ENCODE measurements around the gene TOM1L2. TPM values are rescaled to one million over a fixed set of nuclear protein-coding genes. Genes with fewer than 3 reads are reported as not detected.

Gene TOM1L2
- total RNA-seq, 4 donors from 2014 or later: 55.5 to 118 (median 73.3) TPM

DNA sequence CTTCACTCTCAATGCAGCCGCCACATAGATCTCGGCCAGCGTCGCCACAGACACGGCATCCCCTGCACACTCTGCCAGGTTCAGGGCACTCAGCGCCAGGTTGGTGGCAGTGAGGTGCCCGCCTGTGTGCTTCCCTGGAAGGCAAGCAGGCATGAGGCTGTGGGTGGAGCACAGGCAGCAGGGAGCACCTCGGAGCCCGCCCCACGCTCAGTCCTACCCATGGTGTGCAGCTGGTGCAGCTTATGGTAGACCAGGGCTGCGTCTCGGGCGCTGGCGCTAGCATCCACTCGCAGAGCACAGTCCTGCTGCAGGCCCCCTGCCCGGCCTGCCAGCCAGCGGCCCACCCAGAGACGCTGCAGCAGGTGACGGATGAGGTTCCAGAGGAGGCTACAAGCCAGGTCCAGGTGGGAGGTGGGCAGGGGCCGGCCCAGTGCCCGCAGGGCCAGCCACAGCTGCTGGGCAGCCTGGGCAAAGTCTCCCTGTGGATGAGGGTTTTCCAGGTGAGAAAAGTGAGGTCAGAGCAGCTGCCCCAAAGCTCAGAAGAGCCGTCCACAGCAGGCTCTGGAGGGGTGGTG is 155.9 kb downstream of the TOM1L2 start:
- Histone ChIP-seq H3K4me1 (peaks cover 46 to 98% (median 62%) of the 10 kb centered on the region in 3 donors), H3K4me3 (no peak overlapping the region), H3K36me3 (peaks cover 29 to 90% (median 53%) of the 10 kb centered on the region in 3 donors), H3K9me3 (no peaks in the 10 kb centered on the region), H3K27ac (peak overlapping the region in 1 of 4 donors; percentile 47), H3K27me3 (no peaks in the 10 kb centered on the region)
- intact Hi-C loops (cut with DNase I): loop anchor here (10.0 kb wide), 1 partner anchor 218 kb away; the partner anchor contains the start of genes ATPAF2 and GID4
- WGBS, 2 donors: 93% methylated on average over 2 of the region's 22 CpGs; no CpG with 5 or more reads in 1 of the 2 donors
- TF ChIP-seq, protein P1, sequence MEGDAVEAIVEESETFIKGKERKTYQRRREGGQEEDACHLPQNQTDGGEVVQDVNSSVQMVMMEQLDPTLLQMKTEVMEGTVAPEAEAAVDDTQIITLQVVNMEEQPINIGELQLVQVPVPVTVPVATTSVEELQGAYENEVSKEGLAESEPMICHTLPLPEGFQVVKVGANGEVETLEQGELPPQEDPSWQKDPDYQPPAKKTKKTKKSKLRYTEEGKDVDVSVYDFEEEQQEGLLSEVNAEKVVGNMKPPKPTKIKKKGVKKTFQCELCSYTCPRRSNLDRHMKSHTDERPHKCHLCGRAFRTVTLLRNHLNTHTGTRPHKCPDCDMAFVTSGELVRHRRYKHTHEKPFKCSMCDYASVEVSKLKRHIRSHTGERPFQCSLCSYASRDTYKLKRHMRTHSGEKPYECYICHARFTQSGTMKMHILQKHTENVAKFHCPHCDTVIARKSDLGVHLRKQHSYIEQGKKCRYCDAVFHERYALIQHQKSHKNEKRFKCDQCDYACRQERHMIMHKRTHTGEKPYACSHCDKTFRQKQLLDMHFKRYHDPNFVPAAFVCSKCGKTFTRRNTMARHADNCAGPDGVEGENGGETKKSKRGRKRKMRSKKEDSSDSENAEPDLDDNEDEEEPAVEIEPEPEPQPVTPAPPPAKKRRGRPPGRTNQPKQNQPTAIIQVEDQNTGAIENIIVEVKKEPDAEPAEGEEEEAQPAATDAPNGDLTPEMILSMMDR (IDR thresholded peaks at IDR 0.05): no peak
- TF ChIP-seq POLR2A (IDR thresholded peaks at IDR 0.05): no peak
- DNase-seq: no peak

DNA sequence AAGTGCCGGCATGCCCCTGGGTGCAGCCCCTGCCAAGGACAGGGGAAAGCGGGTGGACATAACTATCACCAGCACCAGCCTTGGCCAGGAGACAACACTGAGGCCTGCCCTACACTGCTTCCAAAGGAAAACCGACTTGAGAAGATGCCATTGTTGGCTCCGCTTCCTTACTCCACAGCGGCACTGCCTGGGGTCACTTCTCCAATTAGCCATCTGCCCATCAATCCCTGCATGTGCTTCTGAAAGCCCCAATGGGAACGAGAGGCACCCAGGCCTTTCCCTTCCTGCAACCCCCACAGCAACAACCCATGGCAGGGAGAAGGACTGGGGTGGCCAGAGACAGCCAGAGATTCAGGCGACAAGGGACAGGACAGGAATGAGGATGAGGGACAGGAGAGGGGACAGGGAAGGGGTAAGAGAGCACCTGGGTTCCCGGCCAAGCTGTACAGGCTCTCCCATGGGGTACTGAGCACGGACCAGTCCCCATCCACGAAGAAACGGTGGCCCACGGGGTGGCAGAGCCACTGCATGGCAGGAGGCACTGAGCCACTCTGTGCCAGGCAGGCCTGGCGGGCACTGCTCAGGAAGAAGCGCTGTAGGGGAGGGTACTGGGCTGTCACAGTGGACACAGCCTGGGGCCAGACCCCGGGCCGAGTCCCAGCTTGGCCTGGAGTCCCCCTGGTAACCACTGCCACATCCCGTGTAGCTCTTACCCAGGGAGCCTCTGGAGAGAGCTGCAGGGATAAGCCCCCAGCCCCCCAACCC is 156.6 kb downstream of the TOM1L2 start:
- TF ChIP-seq POLR2A (IDR thresholded peaks at IDR 0.05): no peak
- TF ChIP-seq, protein P1 (IDR thresholded peaks at IDR 0.05): no peak

DNA sequence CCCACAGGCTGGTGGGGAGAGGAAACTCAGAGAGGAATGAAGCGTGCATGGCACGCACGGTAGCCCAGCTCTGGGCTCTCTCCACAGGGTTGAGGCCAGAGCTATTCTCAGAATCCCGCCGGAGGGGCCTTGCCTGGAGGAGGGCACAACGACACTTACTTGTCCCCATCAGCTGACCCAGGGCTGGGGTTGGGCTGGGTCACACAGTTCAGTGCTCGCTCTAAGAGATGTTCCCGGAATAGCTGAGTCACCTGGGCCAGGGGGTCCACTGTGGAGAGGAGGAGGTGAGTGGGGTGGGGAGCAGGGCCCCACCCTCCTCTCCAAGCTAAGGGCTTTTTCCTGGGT is 157.2 kb downstream of the TOM1L2 start:
- intact Hi-C loops (cut with DNase I): loop anchor here (10.0 kb wide), 1 partner anchor 220 kb away; the partner anchor contains the start of genes ATPAF2 and GID4
- H3K9me3 ChIP-seq: no peaks in the 10 kb centered on the region
- H3K36me3 ChIP-seq: peaks cover 29 to 94% (median 53%) of the 10 kb centered on the region in 3 donors

More for the DNA sequence above, 156.6 kb downstream of the TOM1L2 start:
- DNase-seq: no peak
- peaks cover 43 to 98% (median 64%) of the 10 kb centered on the region in 3 donors for H3K4me1 ChIP-seq
- no peaks in the 10 kb centered on the region for H3K9me3 ChIP-seq
- WGBS, 2 donors: 79 to 90% methylated on average over 9 to 11 of the region's 17 CpGs
- peaks cover 29 to 96% (median 53%) of the 10 kb centered on the region in 3 donors for H3K36me3 ChIP-seq
- H3K4me3 ChIP-seq: no peak overlapping the region
- no peaks in the 10 kb centered on the region for H3K27me3 ChIP-seq
- intact Hi-C loops (cut with DNase I): loop anchor here (10.0 kb wide), 1 partner anchor 219 kb away; the partner anchor contains the start of genes ATPAF2 and GID4
- H3K27ac ChIP-seq: peak overlapping the region in 3 of 4 donors; percentile 1 to 47 (median 46)

DNA sequence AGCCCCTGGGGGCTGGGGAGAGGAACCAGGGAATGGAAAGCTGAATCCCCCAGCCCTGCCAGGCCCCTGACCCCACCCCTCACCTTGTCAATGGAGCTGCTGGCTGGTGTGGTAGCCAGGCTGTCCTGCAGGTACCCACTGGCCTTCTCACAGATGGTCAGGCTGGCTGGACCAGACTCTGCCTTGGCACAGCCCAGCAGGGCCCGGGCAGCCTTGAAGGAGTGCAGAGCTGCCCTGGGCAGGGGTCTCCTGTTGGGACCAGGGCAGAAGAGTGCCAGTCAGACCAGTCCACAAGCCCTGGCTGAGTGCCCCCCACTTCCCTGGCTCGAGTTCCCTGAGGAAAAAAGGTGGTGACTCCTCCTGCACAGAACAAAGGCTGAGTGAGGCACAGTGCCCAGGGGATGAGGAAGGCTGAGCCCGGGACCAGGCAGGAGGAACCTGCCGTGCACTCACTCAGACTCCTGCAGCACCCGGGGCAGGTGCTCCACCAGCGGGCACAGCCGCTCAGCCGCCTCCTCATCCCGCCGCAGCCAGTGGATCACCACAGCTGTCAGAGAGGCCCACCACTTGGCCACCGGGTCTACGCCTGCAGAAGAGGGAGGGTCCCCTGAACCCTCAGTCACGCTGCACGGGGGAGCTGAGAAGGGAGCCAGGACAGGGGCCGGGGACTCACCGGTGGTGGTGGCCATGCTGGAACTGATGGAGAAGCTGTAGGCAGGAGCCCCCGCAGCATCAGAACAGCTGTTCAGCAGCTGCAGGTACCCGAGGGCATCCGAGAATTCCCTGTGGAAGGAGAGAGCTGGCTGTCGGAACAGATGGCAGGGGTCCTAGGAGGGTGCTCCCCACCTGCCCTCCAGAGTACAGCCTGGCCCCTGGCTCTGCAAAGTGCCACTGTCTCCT is 157.8 kb downstream of the TOM1L2 start:
- no peak for DNase-seq
- intact Hi-C loops (cut with DNase I): loop anchor here (10.0 kb wide), 1 partner anchor 220 kb away; the partner anchor contains the start of genes ATPAF2 and GID4
- H3K4me3 ChIP-seq: no peak overlapping the region
- peaks cover 28 to 87% (median 51%) of the 10 kb centered on the region in 3 donors for H3K36me3 ChIP-seq
- peaks cover 43 to 98% (median 64%) of the 10 kb centered on the region in 3 donors for H3K4me1 ChIP-seq
- WGBS, 2 donors: 63 to 79% methylated on average over 4 to 5 of the region's 20 CpGs
- peak overlapping the region; percentile 3 to 47 (median 26) for H3K27ac ChIP-seq
- no peaks in the 10 kb centered on the region for H3K27me3 ChIP-seq
- TF ChIP-seq, protein P1 (IDR thresholded peaks at IDR 0.05): no peak
- no peak for TF ChIP-seq POLR2A (IDR thresholded peaks at IDR 0.05)
- H3K9me3 ChIP-seq: no peaks in the 10 kb centered on the region

More for the DNA sequence above, 157.2 kb downstream of the TOM1L2 start:
- Histone ChIP-seq H3K4me3 (no peak overlapping the region), H3K27ac (peak overlapping the region in 3 of 4 donors; percentile 1 to 47 (median 46)), H3K27me3 (no peaks in the 10 kb centered on the region), H3K4me1 (peaks cover 43 to 98% (median 64%) of the 10 kb centered on the region in 3 donors)
- no peak for DNase-seq
- WGBS, 2 donors: 60 to 69% methylated on average over 2 to 6 of the region's 8 CpGs
- TF ChIP-seq, protein P1 (IDR thresholded peaks at IDR 0.05): no peak
- TF ChIP-seq POLR2A (IDR thresholded peaks at IDR 0.05): no peak
